ENCODE results near the gene FBXL15.
"Not testable (repeated sequence)": the region's sequence is repeated elsewhere in the genome, so short reads cannot be mapped to it uniquely, and the experiment has no call there.

The FBXL15 gene

GRCh38 chr10:102454662-102455487 is 34.2 kb downstream of the FBXL15 start:
- not testable (repeated sequence) for DNase-seq (ENCODE audit: low read depth in 3 of 3)

GRCh38 chr10:102455893-102456471 is 35.3 kb downstream of the FBXL15 start:
- DNase-seq (ENCODE audit: low read depth in 3 of 3): no peak

- DNase-seq (ENCODE audit: low read depth in 3 of 3): no peak
Observed at GRCh38 chr10:102457591-102458150, 37.0 kb downstream of the FBXL15 start.

- no peak for DNase-seq (ENCODE audit: low read depth in 3 of 3)
Observed at GRCh38 chr10:102458656-102459055, 38.0 kb downstream of the FBXL15 start.

- DNase-seq (ENCODE audit: low read depth in 3 of 3): no peak
Observed at GRCh38 chr10:102460836-102461186, 40.2 kb downstream of the FBXL15 start.

GRCh38 chr10:102461187-102462054 is 40.8 kb downstream of the FBXL15 start:
- DNase-seq (ENCODE audit: low read depth in 3 of 3): peak; percentile 84 to 94 (median 89)

- no peak for DNase-seq (ENCODE audit: low read depth in 3 of 3)
Observed at GRCh38 chr10:102462512-102463054, 41.9 kb downstream of the FBXL15 start.

- no peak for DNase-seq (ENCODE audit: low read depth in 3 of 3)
Observed at GRCh38 chr10:102463983-102464382, 43.3 kb downstream of the FBXL15 start.

GRCh38 chr10:102465466-102465865 is 44.8 kb downstream of the FBXL15 start:
- no peak for DNase-seq (ENCODE audit: low read depth in 3 of 3)

- no peak for DNase-seq (ENCODE audit: low read depth in 3 of 3)
Observed at GRCh38 chr10:102467318-102467717, 46.7 kb downstream of the FBXL15 start.

GRCh38 chr10:102467971-102468438 is 47.4 kb downstream of the FBXL15 start:
- DNase-seq (ENCODE audit: low read depth in 3 of 3): no peak

GRCh38 chr10:102468683-102469082 is 48.0 kb downstream of the FBXL15 start:
- no peak for DNase-seq (ENCODE audit: low read depth in 3 of 3)

- no peak for DNase-seq (ENCODE audit: low read depth in 3 of 3)
Observed at GRCh38 chr10:102470579-102471546, 50.2 kb downstream of the FBXL15 start.
